Stimulated activated CD8-positive, alpha-beta memory T cell treated with anti-CD3 and anti-CD28 coated beads, Interleukin-15, amount 100 ng/mL, for 48 hours (primary cell): ENCODE data around the gene SHC2.

Source experiments
- DNase-seq, 2 donors: peaks; one replicate each; pipeline ENCODE4 v3.0.0-alpha.2; 2020; ENCODE audit warnings: low read depth in 2 of 2

Gene SHC2

DNA sequence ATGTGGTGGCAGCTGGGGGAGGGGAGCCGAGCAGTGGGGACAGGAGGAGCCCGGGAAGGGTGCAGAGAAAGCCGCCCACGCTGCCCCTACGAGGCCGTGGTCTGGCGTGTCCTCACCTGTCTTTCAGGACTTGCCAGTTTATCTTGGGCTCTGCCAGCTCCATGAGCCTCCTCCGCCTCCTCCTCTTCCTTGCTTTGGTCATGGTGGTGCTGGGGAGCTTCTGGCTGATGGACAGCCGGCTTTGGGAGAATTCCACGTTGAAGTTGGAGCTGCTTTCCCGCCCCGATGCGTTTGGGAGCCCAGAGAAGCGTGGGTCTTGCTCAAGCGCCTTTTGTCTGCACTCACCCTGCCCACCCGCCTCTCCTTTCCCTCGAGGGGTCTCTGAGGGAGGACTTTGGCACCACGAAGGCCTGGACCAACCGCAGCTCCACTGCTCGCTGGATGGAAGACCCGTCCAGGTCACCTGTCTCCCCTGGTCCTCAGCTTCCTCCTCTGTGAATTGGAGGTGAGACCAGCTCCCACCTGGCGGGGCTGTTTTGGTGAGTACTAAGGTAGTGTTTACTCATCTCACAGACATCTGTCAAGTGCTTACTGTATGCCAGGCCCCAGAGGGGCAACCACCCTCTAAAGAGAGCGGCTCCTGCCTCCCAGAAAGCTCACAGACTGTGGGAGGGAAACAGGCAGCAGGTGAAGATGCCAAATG is 86.5 kb downstream of the SHC2 start:
- DNase-seq = no peak

DNA sequence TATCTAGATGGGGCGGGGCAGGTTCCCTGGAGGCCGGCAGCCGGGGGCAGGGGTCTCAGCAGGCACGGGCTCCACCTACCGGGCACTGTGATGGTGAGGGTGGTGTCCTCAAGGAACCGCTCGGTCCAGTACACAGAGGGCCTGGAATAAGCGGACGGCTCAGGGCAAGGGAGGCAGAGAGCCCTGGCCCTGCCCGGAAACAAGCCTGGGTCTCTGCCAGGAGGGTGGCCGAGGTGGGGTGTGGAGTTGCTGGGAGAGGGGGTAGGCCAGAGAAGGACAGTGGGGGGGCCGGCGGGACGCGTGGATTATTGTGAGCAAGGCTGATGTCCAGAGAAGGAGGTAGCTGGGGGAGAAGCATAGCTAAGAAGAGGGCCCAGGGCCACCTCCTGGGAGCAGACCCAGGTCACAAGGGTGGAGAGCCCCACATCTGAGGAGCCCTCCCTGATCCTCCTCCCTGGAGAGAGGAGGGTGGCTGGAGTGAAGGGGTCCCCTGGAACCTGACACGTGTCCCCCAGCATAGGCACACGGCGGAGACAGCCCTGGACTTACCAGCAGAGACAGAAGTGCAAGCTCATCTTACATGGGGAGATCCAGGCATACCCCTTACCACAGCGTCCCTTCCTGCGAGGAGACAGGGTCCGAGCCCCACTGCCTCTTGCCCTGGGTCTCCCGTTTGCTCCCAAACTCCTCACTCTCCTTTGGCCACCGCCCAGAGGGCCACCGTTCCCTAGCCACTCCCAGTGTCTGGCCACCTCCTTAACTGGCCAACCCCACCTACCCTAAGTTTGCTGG is 87.2 kb downstream of the SHC2 start:
- DNase-seq = no peak

DNA sequence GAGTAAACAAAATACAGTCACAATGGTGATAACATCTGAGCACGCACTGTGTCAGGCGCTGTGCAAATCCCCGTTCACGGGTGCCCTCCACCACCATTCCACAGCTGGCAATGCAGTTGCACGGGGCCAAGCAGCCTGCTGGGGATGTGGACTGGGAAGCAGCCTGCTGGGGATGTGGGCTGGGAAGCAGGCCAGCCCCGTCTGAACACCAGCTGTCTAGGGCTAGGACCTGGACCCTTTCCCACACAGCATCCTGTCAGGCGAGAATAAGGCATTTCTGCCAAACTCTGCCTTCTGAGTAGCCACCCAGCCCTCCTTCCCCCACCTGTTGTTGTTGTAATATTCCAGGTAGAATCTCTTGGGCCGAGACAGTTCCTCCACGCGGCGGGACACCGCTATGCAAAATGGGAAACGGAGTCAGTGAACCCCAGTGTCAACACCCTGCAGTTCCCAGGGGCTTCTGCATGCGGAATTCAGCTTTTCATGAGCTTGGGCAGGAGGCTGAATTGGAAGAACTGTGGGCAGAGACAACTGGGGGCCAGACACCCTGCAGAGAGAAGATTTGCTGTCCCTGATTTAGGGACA is 88.4 kb downstream of the SHC2 start:
- DNase-seq = no peak

DNA sequence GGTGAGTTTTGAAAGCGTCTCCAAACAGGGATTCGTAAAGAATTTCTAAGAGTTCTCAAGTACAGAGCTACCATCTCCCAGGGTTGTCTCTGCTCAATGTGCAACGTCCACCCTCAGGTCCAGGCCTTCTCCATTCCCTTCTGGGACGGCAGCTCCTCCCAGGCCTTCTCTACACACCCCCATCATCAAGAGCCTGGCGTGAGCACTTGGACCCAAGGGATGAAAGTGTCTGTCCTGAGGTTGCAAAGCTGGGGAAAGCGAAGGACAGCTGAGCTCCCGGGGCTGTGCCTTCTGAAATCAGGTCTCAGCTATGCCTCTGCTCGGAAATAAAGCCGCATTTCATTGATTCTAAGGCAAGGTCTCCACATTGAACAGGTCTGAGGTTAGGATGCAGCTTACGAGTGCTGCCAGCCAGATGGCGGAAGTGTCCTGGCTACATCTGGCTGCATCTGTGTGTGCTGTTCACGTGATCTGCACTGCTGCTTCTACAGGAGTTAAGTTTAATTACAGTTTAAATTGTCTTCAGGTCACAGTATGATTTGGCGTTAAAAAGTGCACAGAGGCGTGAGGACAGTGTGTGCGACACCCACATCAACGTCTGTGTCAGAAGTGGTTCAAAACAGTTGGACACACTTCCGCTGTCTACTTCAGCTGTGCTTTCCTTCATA is 89.2 kb downstream of the SHC2 start:
- no peak for DNase-seq

DNA sequence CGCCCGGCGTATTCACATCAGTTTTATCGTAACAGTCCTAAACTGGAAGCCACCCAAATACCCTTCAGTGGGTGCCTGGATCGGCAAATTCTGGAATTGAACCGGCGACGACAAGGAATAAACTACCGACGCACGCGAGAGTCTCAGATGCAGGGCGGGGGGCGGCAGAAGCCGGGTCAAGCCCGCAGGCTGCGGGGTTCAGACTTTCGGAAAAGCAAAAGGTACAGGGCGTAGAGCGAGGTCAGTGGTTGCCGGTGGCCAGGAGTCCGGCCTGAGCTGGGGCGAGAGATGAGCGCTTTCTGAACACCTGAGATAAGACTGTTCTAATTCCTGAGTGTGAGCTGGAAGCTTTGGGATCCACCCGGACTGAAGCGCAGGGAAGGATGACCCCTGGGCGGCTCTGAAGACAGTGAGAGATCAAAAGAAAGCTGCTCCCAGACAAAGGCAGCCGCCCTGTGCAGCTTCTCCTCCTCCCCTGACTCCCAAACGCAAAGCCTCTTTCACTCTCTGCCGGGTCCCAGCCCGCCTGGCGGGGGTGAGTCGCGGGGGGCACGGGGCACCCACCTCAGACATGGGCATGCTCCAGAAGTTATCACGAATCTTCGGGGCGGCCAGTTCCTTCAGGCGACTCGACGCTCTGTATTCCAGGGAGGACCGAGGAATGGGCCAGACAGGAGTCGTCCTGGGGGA is 90.0 kb downstream of the SHC2 start:
- no peak for DNase-seq

DNA sequence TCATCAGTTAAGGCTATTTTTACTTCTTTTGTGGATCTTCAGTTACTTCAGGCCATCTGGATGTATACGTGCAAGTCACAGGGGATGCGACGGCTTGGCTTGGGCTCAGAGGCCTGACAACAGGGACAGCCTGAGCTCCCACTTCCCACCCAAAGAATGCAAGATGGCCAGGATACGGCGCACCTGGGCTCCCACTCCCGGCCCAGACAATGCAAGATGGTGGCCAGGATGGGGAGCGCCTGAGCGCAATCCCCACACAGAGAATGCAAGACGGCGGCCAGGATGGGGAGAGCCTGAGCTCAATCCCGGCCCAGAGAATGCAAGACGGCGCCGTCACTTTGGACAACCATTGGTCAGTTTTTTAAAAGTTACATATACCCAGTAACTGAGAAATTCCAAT is 91.0 kb downstream of the SHC2 start:
- DNase-seq = no peak

DNA sequence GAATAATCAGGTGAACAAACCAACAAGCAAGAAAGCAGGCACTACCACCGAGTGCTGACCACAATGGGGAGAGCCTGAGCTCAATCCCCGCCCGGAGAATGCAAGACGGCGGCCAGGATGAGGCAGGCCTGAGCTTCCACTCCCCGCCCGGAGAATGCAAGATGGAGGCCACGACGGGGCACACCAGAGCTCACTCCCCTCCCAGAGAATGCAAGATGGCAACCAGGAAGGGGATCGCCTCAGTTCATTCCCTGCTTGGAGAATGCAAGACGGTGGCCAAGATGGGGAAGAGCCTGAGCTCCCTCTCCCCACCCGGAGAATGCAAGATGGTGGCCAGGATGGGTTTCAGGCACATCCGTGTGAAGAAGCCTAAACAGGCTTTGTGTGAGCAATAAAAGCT is 91.6 kb downstream of the SHC2 start:
- no peak for DNase-seq

DNA sequence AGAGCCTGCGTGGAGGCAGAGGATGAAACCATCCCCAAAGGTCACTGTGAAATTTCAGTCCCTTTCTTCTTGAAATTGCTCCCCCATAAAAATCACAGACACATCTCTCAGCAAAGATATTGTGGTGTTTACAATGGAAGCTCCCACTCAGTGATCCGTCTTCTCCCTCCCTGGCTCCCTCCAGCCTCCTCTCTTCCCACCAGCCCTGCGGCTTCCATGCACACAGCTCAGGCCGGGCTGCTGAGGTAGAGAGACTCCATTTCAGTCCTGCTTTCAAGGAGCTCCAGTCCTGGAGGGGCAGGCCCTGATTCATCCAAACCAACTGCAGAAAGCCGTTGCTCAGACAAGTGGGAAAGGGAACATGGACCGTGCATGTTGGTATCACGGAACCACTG is 92.2 kb downstream of the SHC2 start:
- no peak for DNase-seq

DNA sequence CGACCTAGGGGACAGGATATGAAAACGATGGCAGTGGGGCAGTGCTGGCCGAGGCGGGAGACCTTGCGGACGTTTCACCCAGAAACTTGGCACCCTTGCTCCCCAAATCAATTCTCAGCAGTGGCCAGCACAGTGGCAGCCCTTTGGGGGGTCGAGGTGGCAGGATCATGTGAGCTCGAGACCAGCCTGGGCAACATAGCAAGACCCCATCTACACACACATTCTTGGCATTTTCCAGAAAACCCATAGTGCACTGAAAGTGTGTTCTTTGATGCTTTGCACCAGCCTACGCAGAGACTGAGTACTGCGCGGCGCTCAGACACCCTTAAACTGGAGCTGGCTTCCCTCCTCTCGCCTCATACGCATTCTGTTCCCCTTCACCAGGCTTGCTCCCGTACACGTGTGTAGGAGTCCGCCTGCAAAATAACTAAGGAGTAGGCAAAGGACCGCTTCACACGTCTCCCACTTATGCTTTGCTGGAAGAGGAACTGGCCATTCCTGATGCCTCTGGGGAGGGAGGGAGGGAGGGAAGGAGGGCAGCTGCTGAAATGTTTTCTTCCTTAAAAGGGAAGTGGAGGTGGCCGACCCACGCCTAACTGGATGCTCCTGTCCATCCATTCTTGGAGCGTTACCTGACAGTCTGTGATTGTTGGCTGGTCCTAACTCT is 92.7 kb downstream of the SHC2 start:
- DNase-seq = no peak

DNA sequence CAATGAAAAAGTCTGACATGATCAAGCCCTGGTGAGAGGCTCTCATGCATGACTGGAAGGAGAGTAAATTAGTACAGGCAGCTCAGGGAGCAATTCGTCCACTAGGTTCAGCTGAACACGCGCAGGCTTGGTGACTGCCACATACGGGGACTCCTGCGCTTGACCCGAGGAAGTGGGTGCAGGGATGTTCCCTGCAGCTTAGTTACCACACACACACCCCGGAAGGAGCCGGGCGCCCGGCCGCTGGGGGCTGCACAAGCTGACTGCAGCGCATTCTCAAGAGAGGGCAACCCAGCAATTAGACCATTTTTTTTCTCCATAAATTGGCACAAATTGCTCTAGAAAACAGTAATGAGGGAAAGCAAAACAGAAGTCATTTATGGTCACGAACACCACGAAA is 93.3 kb downstream of the SHC2 start:
- DNase-seq = no peak

DNA sequence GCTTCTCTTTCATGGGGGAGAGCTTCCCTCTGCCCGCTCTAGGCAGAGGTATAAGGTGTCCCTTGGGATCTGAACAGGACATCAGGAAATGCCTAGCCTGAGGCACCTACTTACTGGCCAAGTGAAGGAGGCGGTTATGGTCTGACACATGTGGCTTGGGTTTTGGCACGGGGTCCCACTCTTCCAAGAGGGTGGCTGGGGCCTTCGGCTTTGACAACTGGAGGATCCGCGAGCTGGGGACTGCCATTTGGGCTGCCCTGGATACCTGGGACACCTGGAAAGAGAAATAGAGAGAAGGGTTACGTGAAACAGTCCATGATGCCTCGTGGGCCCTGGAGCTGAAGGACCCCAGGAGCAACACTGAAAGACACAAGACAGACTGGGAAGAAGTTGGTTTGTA is 93.9 kb downstream of the SHC2 start:
- DNase-seq = no peak
